Hematopoietic multipotent progenitor cell treated with erythropoietin and hydrocortisone succinate and interleukin-3 and kit ligand, for 6 days (in vitro differentiated cells): ENCODE measurements around the gene COA1.
"Not testable (repeated sequence)": the region's sequence is repeated elsewhere in the genome, so short reads cannot be mapped to it uniquely, and the experiment has no call there.

ENCODE experiments used
- DNase-seq: peaks from one replicate; pipeline ENCODE4 v3.0.0-alpha.2; 2015

Gene COA1

GRCh38 chr7:43729214-43729923 lies at the start of gene COA1:
Gene COA1, minus strand, starts transcription at chr7:43729523. Its CDS starts 80,909 bp downstream, at chr7:43648614.
- peak; percentile 94 for DNase-seq

- DNase-seq = not testable (repeated sequence)
These were observed 49.1 kb upstream of the COA1 start for GRCh38 chr7:43778293-43779044.

- DNase-seq = not testable (repeated sequence)
These were observed 45.9 kb upstream of the COA1 start for GRCh38 chr7:43775255-43775654.

- not testable (repeated sequence) for DNase-seq
These were observed 43.9 kb upstream of the COA1 start for GRCh38 chr7:43773268-43773667.

GRCh38 chr7:43771573-43771972 lies 42.2 kb upstream of the COA1 start:
- DNase-seq = peak; percentile 63

GRCh38 chr7:43771128-43771527 lies 41.8 kb upstream of the COA1 start:
- DNase-seq = peak; percentile 88

- no peak for DNase-seq
These were observed 40.6 kb upstream of the COA1 start for GRCh38 chr7:43769791-43770465.

- no peak for DNase-seq
These were observed 40.0 kb upstream of the COA1 start for GRCh38 chr7:43769281-43769680.

GRCh38 chr7:43768887-43769272 lies 39.6 kb upstream of the COA1 start:
- no peak for DNase-seq

GRCh38 chr7:43768201-43768886 lies 39.0 kb upstream of the COA1 start:
- peak; percentile 74 for DNase-seq

- DNase-seq = no peak
These were observed 38.0 kb upstream of the COA1 start for GRCh38 chr7:43767311-43767710.

GRCh38 chr7:43766564-43766963 lies 37.2 kb upstream of the COA1 start:
- DNase-seq = peak; percentile 87

- no peak for DNase-seq
These were observed 35.6 kb upstream of the COA1 start for GRCh38 chr7:43764807-43765491.

- peak; percentile 96 for DNase-seq
These were observed 34.9 kb upstream of the COA1 start for GRCh38 chr7:43764039-43764761.

- no peak for DNase-seq
These were observed 33.9 kb upstream of the COA1 start for GRCh38 chr7:43763183-43763582.

- no peak for DNase-seq
These were observed 32.8 kb upstream of the COA1 start for GRCh38 chr7:43761938-43762692.

GRCh38 chr7:43761382-43761781 lies 32.1 kb upstream of the COA1 start:
- no peak for DNase-seq

- no peak for DNase-seq
These were observed 31.5 kb upstream of the COA1 start for GRCh38 chr7:43760861-43761260.

GRCh38 chr7:43758822-43759683 lies 29.7 kb upstream of the COA1 start:
- peak; percentile 56 for DNase-seq
